Activated T-helper 1 cell treated with Interleukin-2 at 50 U/mL for 16 hours (primary cell): ENCODE measurements around the gene SLCO2A1.

Source experiments
- DNase-seq: peaks from one replicate; pipeline ENCODE4 v3.0.0-alpha.2; 2020; ENCODE audit warnings: low read depth

SLCO2A1 gene

DNA sequence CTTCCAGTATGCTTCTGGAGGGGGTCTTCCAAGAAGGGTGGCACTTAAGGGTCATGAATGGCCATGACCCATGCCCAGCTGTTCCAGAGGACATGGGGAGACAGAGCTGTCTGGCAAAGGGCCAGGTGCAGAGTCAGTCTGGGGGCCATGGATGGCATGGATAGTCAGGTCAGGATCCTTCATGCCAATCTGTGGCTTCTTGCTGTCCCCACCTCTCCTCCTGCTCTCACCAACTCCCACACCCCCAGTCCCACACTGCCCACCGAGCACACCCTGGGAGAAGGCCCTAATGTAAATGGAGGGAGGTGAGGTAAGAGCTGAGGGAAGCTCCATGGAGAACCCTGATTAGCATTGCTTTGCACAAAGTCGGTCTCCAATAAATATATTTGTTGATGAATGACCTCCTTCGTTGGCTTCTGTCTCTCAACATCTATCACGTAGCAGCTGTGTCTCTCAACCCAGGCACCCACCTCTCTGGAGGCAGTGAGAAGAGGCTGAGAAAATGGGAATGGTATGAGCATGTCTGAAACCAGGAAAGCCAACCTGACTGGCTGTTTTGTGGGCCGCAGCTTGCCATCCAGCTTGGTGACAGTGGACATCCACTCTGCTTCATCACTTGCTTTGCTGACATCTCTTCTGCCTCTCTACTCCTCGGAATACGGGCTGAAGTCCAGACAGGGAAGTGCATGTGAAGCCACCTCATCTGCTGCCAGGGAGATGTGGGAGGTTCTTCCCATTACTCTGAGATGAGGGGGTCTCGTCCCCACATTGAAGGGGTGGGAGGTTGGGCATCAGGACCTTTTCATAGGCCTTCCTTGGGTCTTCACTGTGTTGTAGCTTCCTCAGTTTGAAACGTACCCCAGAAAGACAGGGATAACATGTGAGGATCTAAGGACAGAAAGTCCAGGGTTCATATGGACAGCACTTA, 96.4 kb downstream of the SLCO2A1 start:
- no peak for DNase-seq

DNA sequence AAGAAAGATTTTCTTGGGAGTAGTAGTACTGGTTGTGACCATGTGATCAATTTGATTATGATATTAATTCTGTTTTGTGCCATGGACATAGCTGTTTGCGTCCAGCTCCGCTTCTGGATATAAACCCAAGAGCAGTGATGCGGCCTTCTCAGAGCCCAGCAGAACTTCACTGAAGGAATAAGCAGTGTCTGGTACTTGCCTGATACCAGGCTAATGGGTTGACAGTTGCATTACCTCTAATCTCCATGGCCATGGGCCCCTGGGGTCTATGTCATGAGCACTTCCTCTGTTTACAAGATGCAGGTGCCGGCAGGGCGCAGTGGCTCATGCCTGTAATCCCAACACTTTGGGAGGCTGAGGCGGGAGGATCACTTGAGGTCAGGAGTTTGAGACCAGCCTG, 97.7 kb downstream of the SLCO2A1 start:
- DNase-seq, result no peak

DNA sequence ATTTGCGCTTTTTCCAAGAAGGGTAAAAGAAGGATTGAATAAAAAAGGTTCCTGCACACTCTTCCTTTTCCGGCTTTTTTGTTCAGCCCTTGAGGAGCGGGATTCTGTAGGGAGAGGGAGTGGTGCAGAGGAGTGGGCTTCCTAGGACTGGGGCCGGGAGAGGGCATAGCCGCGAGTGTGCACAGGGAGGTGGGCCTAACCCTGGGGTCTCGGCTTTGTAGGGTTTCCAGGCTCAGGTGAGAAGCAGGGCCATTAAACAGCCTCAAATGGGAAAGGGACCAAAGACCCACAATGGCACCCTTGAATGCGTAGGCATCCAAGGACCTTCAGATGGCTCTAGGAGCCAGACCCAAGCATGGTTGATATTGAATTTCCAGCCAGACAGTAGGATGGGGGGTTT, 98.6 kb downstream of the SLCO2A1 start:
- no peak for DNase-seq

DNA sequence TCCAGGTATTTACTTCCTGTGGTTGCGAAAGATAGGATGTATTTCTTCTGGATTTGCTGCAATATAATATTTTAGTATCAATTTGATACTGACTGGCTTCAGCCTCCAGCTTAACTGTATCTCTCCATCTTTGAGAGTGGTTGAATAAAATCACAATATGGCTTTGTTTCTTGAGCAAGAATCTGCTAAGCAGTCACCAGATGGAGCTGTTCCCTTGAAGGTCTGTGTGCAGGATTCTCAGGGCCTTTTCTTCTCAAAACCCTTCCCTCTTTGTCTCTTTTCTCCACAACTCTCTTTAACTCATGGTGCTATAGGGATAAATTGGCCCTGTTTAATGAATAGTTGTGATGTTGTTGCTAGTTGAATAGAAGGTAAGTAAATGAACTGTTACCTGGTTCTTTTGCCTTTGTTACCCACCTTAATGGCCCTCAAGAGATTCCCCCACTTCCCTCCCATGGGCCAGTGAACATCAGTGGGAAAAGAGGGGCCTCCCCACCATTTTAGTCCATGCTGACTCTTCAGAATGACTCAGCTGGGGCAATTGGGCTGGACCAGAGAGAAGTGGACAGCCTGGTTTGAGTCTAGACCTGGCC, 99.3 kb downstream of the SLCO2A1 start:
- DNase-seq, result no peak

DNA sequence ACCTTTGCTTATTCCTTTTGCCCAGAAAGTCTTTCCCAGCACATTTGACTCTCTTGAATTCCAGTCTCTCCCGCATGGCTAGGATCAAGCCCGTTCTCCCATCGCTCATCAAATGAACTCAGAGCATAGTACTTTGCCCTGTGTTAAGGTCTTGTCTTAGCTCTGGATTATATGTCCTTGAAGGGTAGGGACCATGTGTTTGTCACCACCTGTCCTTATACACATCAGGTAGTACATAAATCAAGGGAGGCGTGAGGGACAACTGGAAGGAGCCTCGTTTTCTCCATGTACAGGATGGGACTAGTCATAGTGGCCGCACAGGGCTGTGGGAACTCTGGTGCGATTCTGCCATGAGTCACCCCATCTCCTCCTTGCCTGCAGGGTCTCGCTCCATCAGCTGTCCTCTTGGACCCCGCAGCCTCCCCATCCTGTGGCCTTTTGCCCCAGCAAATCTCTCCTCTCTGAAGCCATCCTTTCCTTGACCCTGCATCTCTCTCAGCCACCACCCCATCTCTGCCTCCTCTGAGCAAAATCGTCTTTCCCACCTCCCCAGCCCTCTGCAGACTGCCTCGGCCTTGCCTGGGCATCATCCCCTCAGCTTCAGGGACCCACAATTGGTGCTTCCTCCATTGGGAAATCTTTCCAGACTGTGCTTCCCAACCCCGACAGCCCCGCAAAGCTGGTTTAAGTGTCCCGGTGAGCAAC, 100.7 kb downstream of the SLCO2A1 start:
- DNase-seq, result no peak

DNA sequence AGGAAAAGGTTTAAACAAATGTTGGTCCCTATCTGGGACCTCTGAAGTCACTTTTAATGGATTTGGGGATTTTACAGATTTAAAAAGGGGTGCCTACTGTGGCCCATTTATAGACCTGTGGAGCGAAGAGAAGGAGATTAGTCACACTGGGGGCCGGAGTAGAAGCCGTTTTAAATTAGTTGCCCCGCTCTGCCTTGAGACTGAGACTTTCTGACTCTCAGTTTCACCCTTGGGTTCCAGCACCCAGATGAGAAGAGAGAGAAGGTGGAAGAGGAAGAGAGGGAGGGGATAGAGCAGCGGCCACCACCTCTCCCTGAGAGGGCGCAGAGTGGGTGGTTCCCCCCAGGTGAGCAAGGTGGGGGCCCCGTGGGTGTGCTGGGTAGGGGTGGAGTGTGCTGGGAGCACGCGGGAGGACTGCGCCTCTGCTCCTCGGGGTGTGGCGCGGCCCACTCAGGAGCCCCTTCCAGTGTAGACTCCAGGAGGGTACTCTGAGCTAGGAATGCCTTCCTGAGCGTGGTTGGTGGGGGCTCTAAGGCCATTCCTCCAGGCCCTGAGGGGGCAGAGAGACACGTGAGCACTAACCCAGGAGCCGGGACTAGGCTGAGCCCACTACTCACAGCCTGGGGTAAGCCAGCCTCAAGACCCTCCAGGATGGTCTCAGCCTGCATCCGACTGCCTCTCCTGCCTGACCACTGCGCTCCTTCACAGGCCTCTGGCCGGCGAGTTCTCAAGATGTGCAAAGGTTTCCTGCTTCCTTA, 101.4 kb downstream of the SLCO2A1 start:
- DNase-seq, result no peak

DNA sequence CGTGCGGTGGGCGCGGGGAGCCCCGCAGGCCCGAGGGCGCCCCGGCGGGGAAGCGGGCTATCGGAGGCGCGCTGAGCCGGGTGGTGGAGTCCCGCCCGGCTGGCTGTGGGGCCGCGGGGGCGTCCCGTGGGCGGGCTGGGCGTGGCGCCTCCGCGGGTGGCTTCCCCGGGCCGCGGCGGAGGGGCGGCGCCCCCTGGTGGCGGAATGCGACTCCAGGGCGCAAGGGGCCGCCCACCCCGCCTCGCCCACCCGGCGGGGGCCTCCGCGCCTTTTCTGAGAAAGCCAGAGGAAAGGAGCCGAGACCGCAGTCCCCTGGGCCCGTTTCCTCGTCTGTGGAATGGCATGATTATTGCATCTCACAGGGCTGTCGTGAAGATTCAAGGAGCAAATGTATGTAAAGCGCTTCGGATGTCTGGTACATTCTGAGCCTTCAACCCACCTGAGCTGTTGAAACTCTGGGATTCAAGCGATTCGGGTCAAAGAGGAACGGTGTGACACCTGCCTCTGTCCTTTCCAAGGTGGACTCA, 102.1 kb downstream of the SLCO2A1 start:
- peak; percentile 64 for DNase-seq

DNA sequence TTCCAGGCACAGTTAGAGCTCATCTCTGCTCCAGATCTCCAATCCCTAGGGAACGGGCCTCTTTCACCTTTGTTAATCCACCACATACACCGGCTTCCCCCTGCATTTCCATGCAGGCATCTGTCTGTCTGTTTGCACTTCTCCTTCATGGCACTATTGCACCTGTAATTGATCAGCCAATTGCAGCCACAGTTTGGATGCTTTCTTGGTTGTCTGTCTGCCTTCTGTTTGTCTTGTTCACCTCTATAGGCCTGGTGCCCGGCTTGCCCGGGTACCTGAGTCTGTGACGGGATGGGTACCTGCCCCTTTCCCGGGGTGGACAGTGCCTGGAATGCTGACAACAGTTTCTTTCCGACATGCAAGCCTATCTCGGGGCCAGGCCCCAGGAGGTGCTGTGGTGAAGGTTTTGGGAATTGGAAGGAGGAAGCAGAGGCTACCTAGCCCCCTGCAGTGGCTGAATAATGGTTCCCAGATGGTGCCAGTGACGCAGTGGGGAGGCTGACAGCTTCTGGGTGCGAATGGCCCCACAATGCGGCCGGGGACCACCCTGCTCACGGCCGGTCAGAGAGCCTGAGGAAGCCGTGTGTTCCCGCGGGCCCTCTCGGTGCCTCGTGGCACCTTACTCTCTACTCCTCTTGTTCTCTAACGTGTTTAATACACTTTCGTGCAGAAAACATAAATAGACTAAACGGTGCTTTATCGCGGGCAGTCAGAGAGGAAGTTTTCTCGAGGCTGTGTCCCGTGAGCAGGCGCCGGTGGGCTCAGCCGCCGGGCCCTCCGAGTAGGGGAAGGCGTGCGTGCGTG, 102.8 kb downstream of the SLCO2A1 start:
- DNase-seq, result no peak

DNA sequence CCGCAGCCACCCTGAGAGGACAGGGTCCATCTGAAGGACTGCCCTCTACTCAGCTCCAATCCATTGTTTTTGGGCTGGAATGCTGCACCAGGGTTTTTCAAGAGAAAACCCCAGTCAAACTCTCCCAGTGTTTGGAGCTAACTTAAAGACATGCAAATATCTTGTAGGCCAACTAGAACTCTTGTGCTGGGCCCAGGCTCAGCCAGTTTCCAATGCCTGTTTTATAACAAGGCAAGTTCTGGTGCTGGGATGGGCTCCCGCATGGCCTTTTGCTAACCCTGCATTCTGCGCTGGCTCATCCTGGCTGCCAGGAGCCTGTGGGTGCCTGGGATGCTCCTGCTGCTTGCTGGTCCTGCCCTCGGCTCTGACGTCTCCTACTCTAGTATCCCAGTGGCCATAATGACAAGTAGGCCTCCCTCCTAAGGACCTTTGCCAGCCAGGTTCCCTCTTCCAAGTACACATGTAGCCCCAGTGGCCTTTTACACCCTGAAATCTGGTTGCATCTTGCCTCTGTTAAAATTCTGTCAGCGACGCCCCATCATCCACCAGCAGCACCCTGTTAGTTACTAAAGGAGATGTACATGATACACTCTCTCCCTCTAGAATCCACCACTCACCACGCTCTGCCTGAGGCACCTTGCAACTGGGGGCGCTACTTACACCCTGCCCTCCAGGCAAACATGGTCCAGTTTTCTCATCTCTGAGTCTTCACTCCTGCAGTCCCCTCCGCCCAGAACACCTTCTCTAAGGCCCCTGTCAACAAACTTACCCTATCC, 103.6 kb downstream of the SLCO2A1 start:
- DNase-seq, result no peak

DNA sequence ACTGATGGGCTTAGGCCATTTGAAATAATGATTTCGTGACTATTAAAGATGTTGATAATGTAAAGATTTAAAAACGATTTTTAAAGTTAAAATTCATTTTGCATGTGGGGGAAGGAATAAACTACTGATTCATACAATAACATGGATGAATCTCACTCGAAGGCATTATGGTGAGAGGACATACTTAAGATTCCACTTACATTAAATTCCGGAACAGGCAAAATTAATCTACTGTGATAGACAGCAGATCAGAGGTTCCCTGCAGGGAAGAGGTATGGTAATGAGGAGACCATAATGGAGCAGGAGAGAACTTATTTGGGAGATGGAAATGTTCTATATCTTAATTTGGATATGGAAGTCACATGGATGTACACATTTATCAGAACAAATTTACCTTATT, 105.7 kb downstream of the SLCO2A1 start:
- no peak for DNase-seq

DNA sequence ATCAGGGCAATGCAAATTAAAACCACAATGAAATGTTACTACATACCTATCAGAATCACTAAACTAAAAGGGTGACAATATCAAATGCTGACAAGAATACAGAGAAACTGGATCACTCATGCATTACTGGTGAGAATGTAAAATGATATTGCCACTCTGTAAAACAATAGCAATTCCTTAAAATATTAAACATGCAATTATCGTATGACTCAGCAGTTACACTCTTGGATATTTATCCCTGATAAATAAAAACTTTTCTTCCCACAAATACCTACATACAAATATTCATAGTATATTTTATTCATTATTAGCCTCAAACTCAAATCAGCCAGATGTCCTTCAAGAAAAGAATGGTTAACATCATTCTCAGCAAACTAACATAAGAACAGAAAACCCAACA, 108.1 kb downstream of the SLCO2A1 start:
- no peak for DNase-seq

DNA sequence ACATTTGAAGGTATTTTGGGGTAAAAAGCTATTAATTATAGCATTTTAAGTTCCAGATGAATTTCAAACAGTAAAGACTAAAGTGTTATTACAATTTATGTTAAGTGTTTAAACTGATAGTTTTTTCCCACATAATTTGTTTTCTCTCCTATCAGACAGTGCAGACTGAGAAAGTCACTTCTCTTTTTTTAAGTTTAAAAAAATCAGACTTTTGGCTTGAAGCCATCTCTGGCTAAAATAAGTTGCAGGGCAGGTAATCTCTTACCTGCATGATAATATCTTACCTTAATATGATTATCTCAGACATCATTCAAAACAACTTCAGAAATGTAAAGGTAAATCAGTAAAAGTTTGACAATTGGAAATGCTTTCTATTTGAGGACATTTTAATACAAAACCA, 112.6 kb downstream of the SLCO2A1 start:
- DNase-seq, result no peak

DNA sequence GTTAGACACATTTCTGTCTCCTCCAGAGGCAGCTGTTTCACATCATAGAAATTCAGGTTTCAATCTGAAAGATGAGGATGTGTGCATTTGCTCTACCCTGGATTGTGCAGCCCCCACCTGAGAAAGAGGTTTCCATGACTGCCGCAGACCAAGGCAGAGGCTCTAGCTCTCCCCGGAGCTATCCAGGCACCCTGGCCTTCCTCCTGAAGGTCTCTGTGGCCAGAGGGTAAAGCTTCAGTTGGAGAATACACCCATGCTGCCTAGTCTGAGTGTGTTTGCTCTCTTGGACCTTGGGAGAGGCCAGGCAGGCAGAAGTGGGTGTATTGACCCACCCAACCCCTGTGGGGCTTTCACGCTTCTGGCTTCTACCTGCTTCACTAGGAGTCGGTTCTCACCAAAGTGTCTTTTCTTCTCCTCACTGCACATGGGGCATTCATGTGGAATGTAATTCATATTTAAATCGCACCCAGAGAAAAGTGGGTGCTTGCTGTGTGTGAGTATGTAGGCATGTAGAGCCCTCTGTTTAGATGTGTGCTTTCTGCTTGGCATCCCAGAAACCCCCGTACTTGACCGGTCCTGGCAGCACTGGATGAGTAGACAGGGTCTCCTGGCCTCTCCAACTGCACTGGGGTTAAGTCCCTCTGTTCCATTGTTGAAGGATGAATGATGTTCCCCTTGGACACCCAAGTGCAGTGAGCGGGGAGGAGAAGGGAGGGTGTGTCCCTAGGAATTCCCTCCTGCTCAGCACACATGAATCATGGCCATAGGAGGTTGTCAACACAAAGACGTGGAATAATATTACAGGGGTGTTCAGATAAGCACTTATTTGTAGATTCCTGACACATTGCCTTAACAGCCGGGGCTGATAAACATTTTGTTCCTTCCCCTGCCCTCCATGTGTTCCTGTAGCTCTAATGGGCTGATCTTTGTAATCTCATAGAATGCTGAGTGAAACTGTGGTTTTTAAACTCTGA, 113.8 kb downstream of the SLCO2A1 start:
- DNase-seq, result no peak

DNA sequence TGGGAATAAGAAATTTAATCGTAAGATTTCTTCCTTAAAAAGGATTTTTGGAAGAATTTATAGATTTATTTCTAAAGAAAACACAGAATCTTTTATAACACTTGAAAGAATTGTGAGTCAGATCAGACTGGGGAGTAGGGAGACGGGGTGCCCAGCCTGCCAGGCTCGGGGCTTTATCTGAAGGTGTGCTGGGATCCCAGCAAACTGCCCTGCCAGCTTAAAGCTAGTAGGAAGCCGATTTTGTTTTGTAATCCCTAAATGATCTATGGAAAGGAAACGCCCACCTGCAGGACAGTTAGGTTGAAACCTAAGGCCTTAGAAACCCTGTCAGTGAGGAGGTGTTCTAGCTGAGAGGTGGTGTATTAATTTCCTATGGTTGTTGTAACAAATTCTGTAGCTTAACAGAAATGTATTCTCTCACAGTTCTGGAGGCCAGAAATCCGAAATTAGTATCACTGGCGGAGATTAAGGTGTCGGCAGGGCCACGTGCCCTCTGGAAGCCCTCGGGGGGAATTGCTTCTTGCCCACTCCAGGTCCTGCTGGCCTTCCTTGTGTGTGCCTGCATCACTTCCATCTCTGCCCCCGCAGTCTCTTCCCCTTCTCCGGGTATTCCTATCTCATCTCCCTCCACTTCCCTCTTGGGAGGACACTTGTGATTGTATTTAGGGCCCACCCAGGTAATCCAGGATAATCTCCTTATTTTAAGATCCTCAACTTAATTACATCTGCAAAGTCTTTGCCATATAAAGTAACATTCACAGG, 114.7 kb downstream of the SLCO2A1 start:
- no peak for DNase-seq

DNA sequence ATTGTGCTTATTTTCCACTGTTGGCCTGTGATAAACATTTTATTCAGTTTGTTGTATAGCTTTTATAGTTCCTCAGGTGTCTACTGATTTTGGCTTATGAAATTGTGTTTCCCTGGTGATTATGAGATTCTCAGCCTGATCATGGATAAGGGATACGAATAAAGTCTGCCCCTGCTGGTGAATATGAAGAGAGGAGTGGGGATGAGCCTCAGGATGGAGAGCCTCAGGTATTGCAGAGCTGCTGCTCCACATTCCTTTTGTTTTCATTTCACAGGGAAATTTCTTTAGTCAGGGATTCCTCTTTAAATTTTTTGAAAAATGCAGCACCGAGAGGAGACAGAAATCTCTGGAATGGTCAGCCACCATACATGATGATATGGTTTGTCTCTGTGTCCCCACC, 119.3 kb downstream of the SLCO2A1 start:
- no peak for DNase-seq

DNA sequence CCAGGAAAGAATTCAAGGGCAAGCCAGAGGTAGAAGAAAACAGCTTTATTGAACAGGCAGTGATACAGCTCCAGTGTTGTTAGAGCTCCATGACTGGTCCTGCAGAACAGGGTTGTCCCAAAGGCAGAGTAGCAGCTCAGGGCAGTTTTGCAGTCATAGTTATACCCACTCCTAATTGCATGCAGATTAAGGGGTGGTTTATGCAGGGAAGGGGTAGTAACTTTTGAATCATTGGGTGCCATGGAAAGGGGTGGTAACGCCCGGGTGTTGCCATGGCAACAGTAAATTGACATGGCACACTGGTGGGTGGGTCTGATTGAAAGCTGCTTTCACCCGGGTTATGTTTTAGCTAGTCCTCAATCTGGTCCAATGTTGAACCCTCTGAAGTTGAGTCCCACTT, 124.3 kb downstream of the SLCO2A1 start:
- DNase-seq, result no peak

DNA sequence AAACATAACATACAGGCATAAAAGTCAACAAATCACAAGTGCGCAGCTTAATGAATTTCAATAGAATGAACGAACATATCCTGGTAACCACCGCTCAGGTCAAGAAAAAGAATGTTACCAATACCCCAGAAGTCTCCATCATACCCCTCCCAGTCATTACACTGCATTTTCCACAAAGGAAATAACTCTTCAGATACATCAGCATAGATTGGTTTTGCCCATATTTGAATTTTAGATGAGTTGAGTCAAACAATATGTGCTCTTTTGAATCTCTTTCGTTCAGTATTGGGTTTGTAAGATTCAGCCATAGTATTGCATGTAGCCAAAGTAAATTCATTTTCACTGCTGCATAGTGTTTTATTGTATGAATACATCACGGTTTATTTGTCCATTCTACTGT, 127.9 kb downstream of the SLCO2A1 start:
- DNase-seq, result no peak

DNA sequence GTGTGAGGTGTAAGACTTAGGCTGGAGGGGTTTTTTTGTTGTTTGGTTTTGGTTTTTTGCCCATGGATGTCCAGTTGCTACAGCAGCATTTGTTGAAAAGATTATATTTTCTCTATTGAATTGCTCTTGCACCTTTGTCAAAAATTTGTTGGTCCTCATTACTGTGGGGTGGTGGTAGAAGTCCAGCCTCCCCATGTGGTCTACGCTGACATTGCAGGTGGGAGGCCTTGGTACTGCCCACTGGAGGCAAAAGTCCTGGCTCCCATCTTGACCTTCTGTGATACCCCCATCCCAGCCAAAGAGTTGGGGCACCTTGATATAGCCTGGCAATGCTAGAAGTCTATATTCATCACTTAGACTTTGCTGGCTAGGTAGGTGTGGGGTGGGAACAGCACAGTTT, 128.6 kb downstream of the SLCO2A1 start:
- DNase-seq, result no peak
